HG03439 (cell line): ENCODE measurements around the gene GAB3.

ENCODE experiments used
- ATAC-seq: cut with Tn5 transposase; IDR thresholded peaks from one replicate; pipeline ENCODE4 v1.9.1; 2021; ENCODE audit warnings: mild to moderate bottlenecking, moderate library complexity; ENCODE audit not compliant: unreplicated experiment

GAB3 gene, protein sequence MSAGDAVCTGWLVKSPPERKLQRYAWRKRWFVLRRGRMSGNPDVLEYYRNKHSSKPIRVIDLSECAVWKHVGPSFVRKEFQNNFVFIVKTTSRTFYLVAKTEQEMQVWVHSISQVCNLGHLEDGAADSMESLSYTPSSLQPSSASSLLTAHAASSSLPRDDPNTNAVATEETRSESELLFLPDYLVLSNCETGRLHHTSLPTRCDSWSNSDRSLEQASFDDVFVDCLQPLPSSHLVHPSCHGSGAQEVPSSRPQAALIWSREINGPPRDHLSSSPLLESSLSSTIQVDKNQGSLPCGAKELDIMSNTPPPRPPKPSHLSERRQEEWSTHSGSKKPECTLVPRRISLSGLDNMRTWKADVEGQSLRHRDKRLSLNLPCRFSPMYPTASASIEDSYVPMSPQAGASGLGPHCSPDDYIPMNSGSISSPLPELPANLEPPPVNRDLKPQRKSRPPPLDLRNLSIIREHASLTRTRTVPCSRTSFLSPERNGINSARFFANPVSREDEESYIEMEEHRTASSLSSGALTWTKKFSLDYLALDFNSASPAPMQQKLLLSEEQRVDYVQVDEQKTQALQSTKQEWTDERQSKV

DNA sequence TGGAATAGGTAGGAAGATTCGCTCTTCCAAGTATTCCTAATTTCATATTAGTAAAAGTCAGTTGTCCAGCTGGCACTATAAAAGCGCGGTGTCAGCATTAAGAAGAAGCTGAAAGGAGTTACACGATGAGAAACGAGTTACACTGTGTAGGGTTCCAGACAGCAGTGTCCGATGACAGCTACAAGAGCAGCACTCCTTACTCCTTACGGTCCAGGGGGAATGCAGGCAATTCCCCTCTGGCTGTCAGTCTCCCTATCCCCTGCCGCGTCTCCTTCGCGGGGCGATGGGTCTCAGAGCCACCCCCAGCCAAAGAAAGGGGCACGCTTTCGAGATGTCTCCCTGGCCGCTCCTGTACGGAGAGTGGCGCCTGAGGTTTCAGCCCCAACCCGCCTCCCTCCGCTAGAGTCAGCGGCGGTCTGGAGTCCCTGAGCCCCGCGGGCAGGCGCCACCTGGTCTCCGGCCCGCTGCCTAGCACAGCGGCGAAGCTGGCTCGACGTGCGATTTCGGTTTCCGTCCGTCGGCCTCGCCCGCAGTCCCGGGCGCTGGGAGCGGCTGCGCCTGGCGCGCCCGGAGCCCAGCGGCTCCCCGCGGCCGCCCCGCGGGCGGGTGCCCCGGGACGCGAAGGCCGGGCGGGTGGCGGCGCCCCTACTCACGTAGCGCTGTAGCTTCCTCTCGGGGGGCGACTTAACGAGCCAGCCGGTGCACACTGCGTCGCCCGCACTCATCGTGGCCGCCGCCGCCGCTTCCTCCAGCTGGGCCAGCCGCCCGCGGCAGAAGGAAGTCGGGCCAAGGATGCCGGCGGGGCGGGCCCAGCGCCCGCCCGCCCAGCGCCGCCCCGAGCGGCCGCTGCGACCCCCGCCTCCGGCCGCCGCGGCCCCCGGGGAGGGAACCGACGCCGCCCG is at the start of gene GAB3:
TSS of gene GAB3 (minus strand) at position 777 of the 902 bp plus-strand sequence. CDS start at position 725, 52 bp downstream.
- no peak for ATAC-seq

DNA sequence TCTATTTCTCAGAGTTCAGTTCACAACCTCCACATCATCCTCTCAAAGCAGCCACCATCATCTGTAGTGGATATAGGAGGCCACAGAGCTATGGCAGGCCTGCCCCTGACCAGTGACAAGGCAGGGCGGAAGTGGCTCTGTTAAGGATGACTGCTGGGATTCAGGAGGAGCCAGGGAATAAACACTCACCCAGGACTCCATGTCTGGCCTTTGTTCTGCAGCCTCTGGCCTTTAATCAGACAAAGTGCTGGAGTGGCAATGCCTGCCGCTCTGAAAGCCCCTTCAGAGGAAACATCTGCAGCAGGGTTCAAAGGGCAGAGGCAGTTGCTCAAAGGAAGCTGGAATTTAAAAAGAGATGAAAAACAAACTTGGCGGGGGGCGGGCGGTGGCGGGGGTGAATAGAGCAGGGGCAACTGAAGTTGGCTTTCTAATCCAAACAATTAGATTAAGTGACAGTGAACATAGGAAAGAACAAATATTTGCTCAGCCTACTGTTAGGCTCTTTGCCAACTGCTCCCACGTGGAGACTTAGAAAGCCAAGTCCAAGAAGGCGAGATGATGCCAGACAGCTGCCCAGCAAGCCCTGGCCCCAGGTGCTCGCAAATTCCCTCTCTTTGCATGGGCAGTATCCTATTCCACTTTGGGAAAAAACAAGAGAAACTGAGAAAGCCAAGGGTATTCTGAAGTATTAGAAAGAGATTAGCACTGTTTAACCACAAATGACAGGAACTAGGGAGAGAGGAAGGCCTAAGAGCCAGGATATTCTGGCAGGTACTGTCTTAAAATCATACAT is 48.9 kb upstream of the GAB3 start:
- no peak for ATAC-seq

DNA sequence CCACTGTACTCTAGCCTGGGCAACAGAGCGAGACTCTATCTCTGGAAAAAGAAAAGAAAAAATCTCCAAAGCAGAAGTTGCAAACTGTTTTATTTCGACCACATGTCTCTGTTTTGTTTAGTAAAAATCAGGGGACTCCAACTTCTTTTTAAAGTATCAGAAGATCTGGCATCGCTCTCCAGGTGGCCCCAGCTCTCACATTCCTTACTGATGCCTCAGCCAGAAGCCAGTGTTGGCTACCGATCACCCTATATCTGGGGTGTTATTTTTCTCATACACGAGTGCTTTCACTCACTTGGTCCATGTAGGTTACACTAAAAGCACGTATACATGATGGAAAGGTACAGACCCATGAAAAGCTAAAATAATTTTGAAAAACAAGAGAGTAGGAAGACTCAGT is 46.1 kb upstream of the GAB3 start:
- no peak for ATAC-seq

DNA sequence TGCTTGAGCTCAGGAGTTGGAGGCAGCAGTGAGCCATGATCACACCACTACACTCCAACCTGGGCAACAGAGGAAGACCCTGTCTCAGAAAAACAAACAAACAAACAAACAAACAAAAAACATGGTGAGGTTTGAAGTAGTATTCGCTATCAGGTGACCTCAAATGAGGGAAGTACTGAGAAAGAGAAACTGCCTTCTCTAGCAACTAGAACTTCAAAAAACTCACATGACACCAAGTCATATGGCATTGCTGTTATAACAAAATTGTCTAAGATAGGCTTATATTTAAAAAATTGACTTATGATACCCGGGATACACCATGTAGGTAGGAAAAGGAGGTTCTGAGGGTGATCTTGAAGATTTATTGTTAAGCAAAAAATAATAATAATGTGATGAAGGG is 44.1 kb upstream of the GAB3 start:
- ATAC-seq = no peak

DNA sequence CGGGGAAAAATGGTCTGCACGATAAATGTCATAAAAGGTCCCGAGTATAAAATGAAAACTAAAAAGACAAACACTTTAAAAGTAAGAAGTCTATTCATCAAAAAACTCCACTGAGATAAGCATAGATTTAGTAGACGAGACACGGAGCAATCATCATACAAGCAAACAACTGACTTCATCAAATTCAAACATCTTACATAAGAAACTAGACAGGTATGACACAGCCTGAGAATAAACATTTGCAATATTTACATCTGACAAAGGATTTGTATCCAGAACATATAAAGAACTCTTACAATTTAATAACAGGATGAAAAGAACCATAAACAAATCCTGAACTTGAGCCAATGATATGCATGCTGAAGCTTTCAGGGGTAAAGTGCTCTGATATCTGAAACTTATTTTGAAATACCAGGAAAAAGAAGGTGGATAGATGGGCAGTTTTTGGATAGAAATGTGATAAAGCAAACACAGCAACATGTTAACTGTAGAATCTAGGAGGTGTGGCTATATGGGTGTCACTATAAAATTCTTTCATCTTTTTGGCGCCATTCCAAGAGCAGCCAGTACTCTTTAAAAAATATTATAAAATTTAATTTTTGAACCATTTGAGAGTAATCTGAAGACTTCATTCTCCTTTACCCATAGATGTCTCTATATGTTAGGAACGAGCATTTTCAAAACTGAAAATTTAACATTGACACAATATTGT is 42.4 kb upstream of the GAB3 start:
- no peak for ATAC-seq

DNA sequence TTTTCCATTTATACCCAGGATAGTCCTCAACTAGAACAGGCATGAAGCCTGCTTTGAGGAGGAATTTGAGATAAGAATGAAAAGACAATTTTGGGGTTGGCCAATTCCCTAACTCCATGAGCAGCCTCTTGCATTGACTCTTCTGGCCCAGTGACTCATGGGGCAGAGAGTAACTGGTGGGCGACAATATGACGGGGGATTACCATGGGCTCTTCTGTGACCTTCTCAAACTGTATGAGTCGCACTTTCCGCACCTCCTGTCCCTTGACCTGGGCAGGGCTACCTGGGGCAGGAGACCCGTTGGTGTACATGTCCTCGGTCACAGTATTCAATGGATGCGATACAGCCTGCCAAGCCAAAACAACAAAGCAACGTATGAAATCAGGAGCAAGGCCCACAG is 41.1 kb upstream of the GAB3 start:
- ATAC-seq = no peak

DNA sequence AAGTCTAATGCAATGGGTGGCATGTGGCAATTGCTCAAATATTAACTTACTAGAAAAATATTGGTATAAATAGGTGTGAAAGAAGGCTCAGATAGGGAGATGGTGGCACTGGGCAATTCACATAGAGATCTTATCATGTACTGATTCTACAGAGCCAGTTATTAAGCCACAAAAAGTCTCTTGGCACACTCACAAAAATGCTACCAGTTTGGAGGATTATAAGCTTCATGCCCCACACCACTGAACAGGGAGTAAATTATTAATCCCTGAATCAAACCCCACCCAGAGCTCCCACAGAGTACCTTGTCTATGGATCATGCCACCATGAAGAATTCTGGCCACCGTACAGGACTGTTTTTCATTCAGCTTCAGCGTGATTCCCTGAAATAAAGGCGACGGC is 40.6 kb upstream of the GAB3 start:
- ATAC-seq = no peak

DNA sequence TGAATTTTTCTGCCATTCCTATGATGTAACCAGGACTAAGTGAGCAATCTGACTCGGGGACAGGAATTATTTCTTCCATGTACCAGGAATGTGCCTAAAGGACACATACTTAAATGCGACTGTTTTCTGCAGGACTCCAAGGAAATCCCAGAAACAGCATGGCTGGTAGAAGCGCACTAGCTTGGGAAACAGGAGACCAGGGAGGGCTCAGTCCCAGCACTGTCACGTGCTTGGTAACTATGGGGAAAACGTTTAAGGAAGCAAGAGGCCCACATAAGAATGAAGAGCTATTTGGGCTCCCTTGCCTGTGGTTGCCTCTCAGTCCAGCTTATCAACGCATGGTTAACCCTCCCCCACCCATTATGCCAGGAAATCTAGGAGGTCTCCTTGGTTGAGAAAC is 34.8 kb upstream of the GAB3 start:
- no peak for ATAC-seq

DNA sequence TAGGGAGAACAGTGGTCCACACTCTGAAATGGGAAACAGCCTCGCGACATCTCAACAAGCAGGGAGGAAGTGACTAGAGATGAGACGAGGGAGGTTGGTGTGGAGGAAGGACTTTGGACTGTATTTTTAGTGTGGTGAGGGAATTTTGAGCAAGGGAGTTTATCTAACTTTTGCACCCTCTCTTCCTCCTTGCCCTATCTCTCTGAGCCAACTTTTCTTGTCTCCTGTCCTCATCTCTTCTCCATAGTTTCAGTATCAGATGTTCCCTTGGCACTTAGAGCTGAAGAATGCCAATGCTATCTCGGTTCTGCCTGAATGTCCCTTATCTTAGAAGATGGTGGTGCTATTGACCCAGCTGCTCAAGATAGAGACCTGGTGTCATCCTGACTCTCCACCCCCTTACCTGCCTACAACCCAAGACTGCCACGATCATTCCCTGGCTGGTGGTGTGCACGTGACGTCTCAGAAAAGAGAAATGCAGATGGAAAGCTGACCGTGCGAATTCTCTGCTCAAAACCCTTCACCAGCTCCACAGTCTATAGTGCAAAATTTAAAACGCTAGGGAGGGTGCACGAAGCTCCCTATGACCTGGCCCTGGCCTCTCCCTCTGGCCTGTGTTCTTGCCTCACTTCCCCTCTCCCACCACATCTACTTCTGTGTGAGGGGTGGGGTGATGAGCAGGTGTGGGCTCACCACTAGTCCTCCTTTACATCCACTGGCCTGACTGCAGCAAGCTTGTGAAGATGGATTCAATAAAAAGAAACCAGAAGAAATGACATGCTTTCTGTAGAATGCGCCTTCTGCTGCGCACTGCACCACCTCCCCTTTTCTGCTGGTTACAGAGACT is 33.5 kb upstream of the GAB3 start:
- ATAC-seq = no peak

DNA sequence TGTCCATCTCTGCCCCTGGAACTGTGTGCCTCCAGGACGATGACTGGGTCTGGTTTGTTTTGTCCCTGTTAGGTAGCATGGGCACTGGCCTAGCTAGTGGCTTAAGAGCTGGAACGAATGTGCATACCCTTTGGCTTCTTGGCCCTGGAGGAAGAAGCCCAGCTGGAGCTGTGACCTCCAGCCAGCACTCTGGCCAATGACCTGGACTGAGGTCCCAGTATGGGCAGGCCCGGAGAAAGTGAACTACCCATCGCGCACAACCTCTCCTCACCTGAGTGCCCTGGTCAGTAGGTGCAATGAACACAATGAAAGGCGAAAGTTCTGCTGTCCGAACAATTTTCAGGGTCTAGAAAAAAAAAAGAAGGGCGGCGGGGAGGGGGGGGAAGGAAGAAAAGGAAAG is 30.1 kb upstream of the GAB3 start:
- ATAC-seq = no peak

DNA sequence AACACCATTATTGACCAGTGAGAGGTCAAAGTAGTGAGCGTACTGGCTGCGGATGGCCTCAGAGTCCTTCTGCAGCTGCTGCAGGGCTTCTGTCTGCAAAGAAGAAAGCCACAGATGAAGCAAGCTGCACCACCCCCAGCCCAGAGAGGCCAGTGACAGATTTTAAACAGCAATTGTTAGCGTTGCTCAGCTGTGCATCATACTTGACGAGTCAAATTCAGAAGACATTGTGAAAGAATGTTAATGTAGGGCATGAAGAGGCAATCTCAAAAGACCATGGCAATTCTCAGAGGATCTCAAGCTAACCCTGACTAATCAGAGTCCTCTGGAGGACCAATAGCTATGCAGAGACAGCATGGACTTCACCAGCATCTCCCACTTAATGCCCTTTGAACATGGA is 28.4 kb upstream of the GAB3 start:
- ATAC-seq = no peak

DNA sequence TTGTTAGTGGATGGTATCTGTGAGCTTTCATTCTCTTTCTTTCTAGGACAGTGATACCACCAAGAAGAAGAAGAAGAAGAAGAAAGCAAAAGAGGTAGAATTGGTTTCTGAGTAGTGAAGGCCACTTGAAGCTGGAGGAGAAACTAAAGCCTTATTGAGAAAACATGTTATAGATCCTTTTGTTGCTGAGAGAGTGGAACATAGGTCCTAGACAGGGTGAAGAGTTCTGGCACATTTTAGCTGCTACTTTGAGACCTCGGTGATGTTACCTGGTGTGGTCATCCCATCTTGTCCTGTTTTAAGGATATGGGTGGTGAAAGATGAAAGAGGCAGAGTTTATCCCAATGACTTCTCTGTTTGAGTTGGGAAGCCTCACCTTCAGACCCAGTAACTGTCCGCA is 25.9 kb upstream of the GAB3 start:
- no peak for ATAC-seq

DNA sequence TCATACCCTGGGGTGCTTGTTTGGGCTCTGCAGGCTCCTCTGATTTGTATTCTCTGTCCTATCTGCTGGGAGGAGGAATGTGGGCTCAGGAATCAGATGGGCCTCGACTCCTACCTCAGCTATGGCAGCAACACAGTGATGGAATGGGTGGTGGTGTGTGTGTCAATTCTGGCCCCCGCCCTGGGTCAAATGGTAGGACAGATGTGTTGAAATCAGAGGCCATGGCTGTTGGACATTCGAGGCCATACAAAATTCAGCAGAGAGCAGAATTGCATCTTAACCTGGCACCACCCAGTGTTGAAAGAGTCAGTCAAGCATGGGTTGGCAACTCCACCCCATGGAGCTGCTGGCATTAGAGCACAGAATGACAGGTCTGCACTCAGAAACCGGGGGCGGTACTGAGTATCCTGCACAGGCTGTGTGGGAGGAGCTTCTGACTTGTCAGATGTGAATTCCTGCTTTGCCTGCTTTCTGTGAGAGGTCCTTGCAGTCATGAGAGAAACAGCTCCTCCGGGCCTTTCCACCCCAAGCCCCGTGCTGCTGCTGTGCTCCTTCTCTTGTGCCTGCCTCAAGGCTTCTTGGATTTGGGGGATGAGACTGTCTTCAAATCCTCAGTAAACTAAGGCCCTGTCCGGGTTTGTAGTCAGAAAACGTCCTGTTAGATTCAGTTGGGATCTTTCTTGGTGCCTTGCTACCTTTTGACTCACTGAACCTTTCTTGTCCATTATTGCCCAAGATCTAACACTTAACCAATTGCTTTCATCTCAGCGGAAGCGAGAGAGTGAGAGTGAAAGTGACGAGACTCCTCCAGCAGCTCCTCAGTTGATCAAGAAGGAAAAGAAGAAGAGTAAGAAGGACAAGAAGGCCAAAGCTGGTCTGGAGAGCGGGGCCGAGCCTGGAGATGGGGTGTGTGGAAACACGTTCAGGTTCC is 24.8 kb upstream of the GAB3 start:
- no peak for ATAC-seq

DNA sequence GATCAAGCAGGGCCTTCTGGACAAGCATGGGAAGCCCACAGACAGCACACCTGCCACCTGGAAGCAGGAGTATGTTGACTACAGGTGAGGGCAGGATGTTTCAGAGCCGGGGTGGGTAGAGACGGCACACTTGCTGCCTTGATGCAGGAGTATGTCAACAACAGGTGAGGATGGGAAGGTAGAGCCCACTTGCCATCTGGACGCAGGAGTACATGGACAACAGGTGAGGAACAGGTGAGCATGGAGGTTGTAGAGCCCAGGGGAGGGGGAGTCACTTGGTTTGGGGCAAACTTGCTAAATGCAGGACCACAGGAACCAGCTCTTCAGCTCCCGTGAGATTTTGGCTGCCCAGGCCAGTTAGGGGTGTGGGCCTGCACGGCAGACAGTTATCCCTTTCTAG is 23.7 kb upstream of the GAB3 start:
- no peak for ATAC-seq

DNA sequence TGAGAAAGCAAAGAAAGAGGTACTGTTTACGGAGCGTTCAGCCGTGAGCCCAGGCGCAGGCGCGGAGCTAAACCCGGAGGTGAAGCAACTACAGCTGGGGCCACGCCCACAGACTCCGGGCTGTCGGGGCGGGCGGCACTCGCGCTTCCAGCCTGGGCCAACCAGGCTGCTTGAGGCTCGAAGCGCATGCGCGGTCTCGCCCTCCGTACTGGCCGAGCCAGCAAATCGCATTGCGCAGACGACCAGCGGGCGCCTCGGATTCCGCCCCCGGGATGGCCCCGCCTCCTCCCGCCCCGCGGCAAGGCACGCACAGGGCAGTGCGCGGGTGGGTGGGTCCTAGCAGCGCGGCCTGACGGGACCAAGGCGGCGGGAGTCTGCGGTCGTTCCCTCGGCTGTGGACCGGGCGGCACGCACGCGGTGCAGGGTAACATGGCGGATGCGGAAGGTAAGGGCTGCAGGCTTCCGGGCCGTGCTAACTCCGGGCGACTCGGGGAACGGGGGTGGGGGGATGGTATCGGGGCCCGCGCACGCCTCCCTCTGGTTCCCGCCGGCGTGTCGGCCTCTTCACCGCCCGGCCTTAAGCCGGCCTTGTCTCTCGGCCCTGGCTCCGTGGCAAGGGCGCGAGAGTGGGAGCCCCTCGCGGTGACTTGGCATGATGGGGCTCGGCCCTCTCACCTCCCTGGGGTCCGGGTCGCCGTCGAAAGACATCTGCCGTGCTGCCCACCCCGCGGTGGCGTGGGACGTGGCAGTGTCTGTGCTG is 11.8 kb upstream of the GAB3 start, which contains the start of gene DKC1:
TSS of gene DKC1 (plus strand) at position 328 of the 760 bp plus-strand sequence. CDS start at position 430, 102 bp downstream.
- peak; percentile 88 for ATAC-seq

DNA sequence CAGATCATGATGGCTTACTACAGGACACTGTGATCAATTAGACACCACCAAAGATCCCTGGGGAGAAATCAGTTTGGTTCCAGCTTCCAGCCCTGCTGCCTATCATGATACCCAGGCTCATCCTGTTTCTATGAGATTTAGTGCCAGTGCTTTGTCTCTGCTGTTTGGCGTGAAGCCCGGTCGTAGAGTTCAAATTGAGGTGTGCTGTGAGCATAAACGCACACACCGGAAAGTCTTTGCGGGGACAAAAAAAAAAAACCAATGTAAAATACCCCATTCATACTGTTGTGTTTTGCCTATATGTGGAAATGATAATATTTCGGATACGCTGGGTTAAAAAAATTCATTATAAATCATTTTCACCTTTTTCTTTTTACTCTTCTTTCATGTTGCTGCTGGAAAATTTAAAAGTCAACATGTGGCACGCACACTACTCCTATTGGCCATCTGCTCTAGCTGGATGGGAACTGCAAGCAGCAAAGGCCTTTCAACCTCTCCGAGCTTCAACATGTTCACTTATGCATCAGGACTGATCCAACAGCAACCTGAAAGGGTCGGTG is 11.2 kb upstream of the GAB3 start:
- no peak for ATAC-seq

DNA sequence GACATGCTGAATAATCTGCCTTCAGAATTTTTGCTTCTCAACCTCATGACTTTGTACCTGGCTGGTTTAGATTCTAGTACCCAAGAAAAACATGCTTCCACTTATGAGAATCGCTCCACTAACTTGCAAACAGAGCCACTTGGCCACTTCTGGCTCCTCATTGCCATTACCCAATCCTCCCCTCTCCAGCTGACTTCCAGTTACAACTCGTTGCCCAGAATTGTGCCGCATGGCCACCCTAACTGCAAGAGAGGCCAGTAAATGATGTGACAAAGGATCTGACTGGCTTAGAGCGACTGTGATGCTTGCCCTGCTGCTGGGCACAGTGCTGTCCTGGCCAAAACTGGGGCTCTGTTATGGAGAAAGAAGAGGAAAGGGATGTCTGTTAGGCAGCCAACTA is 7.8 kb upstream of the GAB3 start:
- no peak for ATAC-seq
